ENCODE results near the gene MED25. TPM values are rescaled to one million over a fixed set of nuclear protein-coding genes. Genes with fewer than 3 reads are reported as not detected.

The MED25 gene
- 10 to 100 TPM; 61.4 to 74.1 (median 69.6) TPM for polyA plus RNA-seq (ENCODE audit: insufficient read length in 3 of 3)
- long read RNA-seq, donor 1, partial matches to known transcripts = 5 of 6 reads
- long read RNA-seq, donor 1, other reads (novel, unspliced or antisense) = 0 of 6 reads
- long read RNA-seq, donor 2, partial matches to known transcripts = 5 of 7 reads
- long read RNA-seq, donor 2, other reads (novel, unspliced or antisense) = 0 of 7 reads
- long read RNA-seq, donor 3, partial matches to known transcripts = 16 of 21 reads
- long read RNA-seq, donor 3, other reads (novel, unspliced or antisense) = 0 of 21 reads
- long read RNA-seq, donor 4, partial matches to known transcripts = 0 of 4 reads
- long read RNA-seq, donor 4, other reads (novel, unspliced or antisense) = 0 of 4 reads
- long read RNA-seq, donor 5, transcript MED25-201 (18 exons, 2,332 nt) = major isoform, 6 of 35 reads
- long read RNA-seq, donor 5, partial matches to known transcripts = 24 of 35 reads
- long read RNA-seq, donor 5, other reads (novel, unspliced or antisense) = 0 of 35 reads
- long read RNA-seq, donor 6, partial matches to known transcripts = 12 of 15 reads
- long read RNA-seq, donor 6, other reads (novel, unspliced or antisense) = 0 of 15 reads
- long read RNA-seq, donor 7, partial matches to known transcripts = 5 of 10 reads
- long read RNA-seq, donor 7, other reads (novel, unspliced or antisense) = 0 of 10 reads
- long read RNA-seq, donor 8, partial matches to known transcripts = 21 of 27 reads
- long read RNA-seq, donor 8, other reads (novel, unspliced or antisense) = 0 of 27 reads
- long read RNA-seq, donor 9, partial matches to known transcripts = 0 of 1 reads
- long read RNA-seq, donor 9, other reads (novel, unspliced or antisense) = 0 of 1 reads
- long read RNA-seq, donor 10, partial matches to known transcripts = 0 of 3 reads
- long read RNA-seq, donor 10, other reads (novel, unspliced or antisense) = 0 of 3 reads
- long read RNA-seq, donor 11, partial matches to known transcripts = 0 of 5 reads
- long read RNA-seq, donor 11, other reads (novel, unspliced or antisense) = 0 of 5 reads
- long read RNA-seq, donor 12 = 0 reads
- long read RNA-seq, donor 13, partial matches to known transcripts = 64 of 67 reads
- long read RNA-seq, donor 13, other reads (novel, unspliced or antisense) = 0 of 67 reads
- long read RNA-seq, donor 14, partial matches to known transcripts = 0 of 2 reads
- long read RNA-seq, donor 14, other reads (novel, unspliced or antisense) = 0 of 2 reads
- long read RNA-seq, donor 15, partial matches to known transcripts = 5 of 9 reads
- long read RNA-seq, donor 15, other reads (novel, unspliced or antisense) = 0 of 9 reads
- long read RNA-seq, donor 16, transcript MED25-201 (18 exons, 2,332 nt) = major isoform, 5 of 17 reads
- long read RNA-seq, donor 16, partial matches to known transcripts = 9 of 17 reads
- long read RNA-seq, donor 16, other reads (novel, unspliced or antisense) = 0 of 17 reads

GRCh38 chr19:49817964-49818648, at the start of gene MED25:
TSS of gene MED25 (plus strand) at chr19:49818289. CDS start at chr19:49818342, 53 bp downstream.
- DNase-seq (ENCODE audit: extremely low read depth in 1 of 11, low read depth in 9 of 11, low spot score in 4 of 11) = peak; percentile 80 to 95 (median 85)

- no peak for DNase-seq (ENCODE audit: extremely low read depth in 1 of 11, low read depth in 9 of 11, low spot score in 4 of 11)
Observed at GRCh38 chr19:49770529-49770928, 47.6 kb upstream of the MED25 start.

- DNase-seq (ENCODE audit: extremely low read depth in 1 of 11, low read depth in 9 of 11, low spot score in 4 of 11) = no peak
Observed at GRCh38 chr19:49771674-49772139, 46.4 kb upstream of the MED25 start.

- DNase-seq (ENCODE audit: extremely low read depth in 1 of 11, low read depth in 9 of 11, low spot score in 4 of 11) = no peak
Observed at GRCh38 chr19:49772850-49773432, 45.1 kb upstream of the MED25 start.

GRCh38 chr19:49773663-49774350, 44.3 kb upstream of the MED25 start:
- DNase-seq (ENCODE audit: extremely low read depth in 1 of 11, low read depth in 9 of 11, low spot score in 4 of 11) = no peak

GRCh38 chr19:49774969-49775368, 43.1 kb upstream of the MED25 start:
- DNase-seq (ENCODE audit: extremely low read depth in 1 of 11, low read depth in 9 of 11, low spot score in 4 of 11) = no peak

GRCh38 chr19:49775742-49776370, 42.2 kb upstream of the MED25 start:
- DNase-seq (ENCODE audit: extremely low read depth in 1 of 11, low read depth in 9 of 11, low spot score in 4 of 11) = no peak

GRCh38 chr19:49776371-49776764, 41.7 kb upstream of the MED25 start:
- no peak for DNase-seq (ENCODE audit: extremely low read depth in 1 of 11, low read depth in 9 of 11, low spot score in 4 of 11)

- no peak for DNase-seq (ENCODE audit: extremely low read depth in 1 of 11, low read depth in 9 of 11, low spot score in 4 of 11)
Observed at GRCh38 chr19:49779731-49780555, 38.1 kb upstream of the MED25 start.

- DNase-seq (ENCODE audit: extremely low read depth in 1 of 11, low read depth in 9 of 11, low spot score in 4 of 11) = no peak
Observed at GRCh38 chr19:49780861-49781260, 37.2 kb upstream of the MED25 start.

- no peak for DNase-seq (ENCODE audit: extremely low read depth in 1 of 11, low read depth in 9 of 11, low spot score in 4 of 11)
Observed at GRCh38 chr19:49781394-49781793, 36.7 kb upstream of the MED25 start.

- DNase-seq (ENCODE audit: extremely low read depth in 1 of 11, low read depth in 9 of 11, low spot score in 4 of 11) = no peak
Observed at GRCh38 chr19:49782515-49782914, 35.6 kb upstream of the MED25 start.

GRCh38 chr19:49786376-49786820, 31.7 kb upstream of the MED25 start:
- DNase-seq (ENCODE audit: extremely low read depth in 1 of 11, low read depth in 9 of 11, low spot score in 4 of 11) = no peak

- DNase-seq (ENCODE audit: extremely low read depth in 1 of 11, low read depth in 9 of 11, low spot score in 4 of 11) = no peak
Observed at GRCh38 chr19:49787746-49788145, 30.3 kb upstream of the MED25 start.

- DNase-seq (ENCODE audit: extremely low read depth in 1 of 11, low read depth in 9 of 11, low spot score in 4 of 11) = no peak
Observed at GRCh38 chr19:49788857-49789256, 29.2 kb upstream of the MED25 start.

- DNase-seq (ENCODE audit: extremely low read depth in 1 of 11, low read depth in 9 of 11, low spot score in 4 of 11) = no peak
Observed at GRCh38 chr19:49790866-49791265, 27.2 kb upstream of the MED25 start.
